ENCODE data around the gene RASA3.

GRCh38 chr13:113928685-113929627 is 203.5 kb downstream of the RASA3 start:
- TF ChIP-seq SIN3A (conservative IDR thresholded peaks at IDR 0.05 in 1 of 2, IDR thresholded peaks at IDR 0.05 in 1 of 2; ENCODE audit: low read depth in 1 of 2, low read length in 2 of 2): no peak
- TF ChIP-seq SP1 (IDR thresholded peaks at IDR 0.05; ENCODE audit: low read depth, low read length): no peak
